Pancreas (tissue), 10 donors: Measurements from ENCODE around the gene UBR4. TPM values are rescaled to one million over a fixed set of nuclear protein-coding genes. Genes with fewer than 3 reads are reported as not detected.

Source experiments
- ATAC-seq, 4 donors: fragments of 200-7000 bp; cut with Tn5 transposase; one replicate each; pipeline versions ENCODE4 v1.8.0 to v1.9.1; 2020; ENCODE audit warnings: mild to moderate bottlenecking in 4 of 4, moderate library complexity in 4 of 4
- DNase-seq, 6 donors: peaks; one replicate each; pipeline ENCODE4 v3.0.0-alpha.2; 2020
- FAIRE-seq: peaks from 2 replicates; lab custom pipeline; 2012; peaks lifted over from hg19 to GRCh38; lab: Jason Lieb, UNC
- H3K27ac ChIP-seq, 4 donors: fragments of 200-600 bp; sonication (generic); 1 replicate in 3 of 4; 2 replicates in 1 of 4; pipeline versions ENCODE4 v1.5.0 to v1.8.0; 2020
- H3K27me3 ChIP-seq, 4 donors: fragments of 200-600 bp; one replicate each; pipeline ENCODE4 v1.8.0; 2021
- H3K36me3 ChIP-seq, 3 donors: fragments of 200-600 bp; sonication (generic) in 1 of 3; one replicate each; pipeline versions ENCODE4 v1.5.0 to v1.8.0; 2020 to 2021
- H3K4me1 ChIP-seq, 3 donors: fragments of 200-600 bp; one replicate each; pipeline ENCODE4 v1.8.0; 2021
- H3K4me3 ChIP-seq, 4 donors: fragments of 200-600 bp; sonication (generic) in 2 of 4; one replicate each; pipeline versions ENCODE4 v1.5.0 to v1.8.0; 2020 to 2021
- H3K9me3 ChIP-seq, 4 donors: fragments of 200-600 bp; one replicate each; pipeline ENCODE4 v1.8.0; 2021
- WGBS, 2 donors: extraction: QIAGEN DNeasy Blood & Tissue Kit; methylation state at CpG; one replicate each; pipeline ENCODE4 v1.1.7; 2013; 5-methylcytosine and 5-hydroxymethylcytosine counted together
- intact Hi-C, 3 donors: fragments of 100-400 bp; cut with DNase I; formaldehyde crosslinking; loops; one replicate each; pipeline versions ENCODE4 v1.11.1 to v1.14.2; 2022
- polyA plus RNA-seq, 2 donors: library from polyadenylated mRNA; stranded (reverse); fragments of 200-250 nt; gene quantifications; one replicate each; pipeline ENCODE4 v1.2.3, GENCODE V29; 2013
- total RNA-seq, 6 donors: library from RNA; stranded (reverse); fragmentation: NEBNext Ultra II Directional in 4 of 6; extraction: Animal tissue kit (Norgen Biotek cat#: 25700) in 4 of 6; gene quantifications; one replicate each; pipeline versions ENCODE4 v1.2.1 to v1.2.4, GENCODE V29; 2021 to 2023
- TF ChIP-seq, protein P1 (sequence below), 4 donors: fragments of 200-600 bp; sonication (generic) in 3 of 4; IDR thresholded peaks; one replicate each; pipeline versions ENCODE4 v1.5.0 to v1.8.0; 2021; ENCODE audit warnings: antibody characterized with exemption in 4 of 4
- donor health status: healthy with polysubstance abuse.
- donor health status: DM: no; HTN: no; CAD: no; lungs with moderate emphysema.
- donor health status: DM: no; HTN: no; CAD: no.
- donor health status: control.
- donor health status: control.
- donor health status: Bipolar disorder and iron deficiency.
- donor health status: DM: yes; HTN: yes; CAD: no.
- donor health status: DM: no; HTN: no; CAD: no.
- donor health status: DM: no; HTN: no; CAD: no.
- donor health status: DM: yes; HTN: yes; CAD: no.

UBR4 gene
- total and polyA plus RNA-seq, 8 donors = 45.3 to 140 (median 65.5) TPM

DNA sequence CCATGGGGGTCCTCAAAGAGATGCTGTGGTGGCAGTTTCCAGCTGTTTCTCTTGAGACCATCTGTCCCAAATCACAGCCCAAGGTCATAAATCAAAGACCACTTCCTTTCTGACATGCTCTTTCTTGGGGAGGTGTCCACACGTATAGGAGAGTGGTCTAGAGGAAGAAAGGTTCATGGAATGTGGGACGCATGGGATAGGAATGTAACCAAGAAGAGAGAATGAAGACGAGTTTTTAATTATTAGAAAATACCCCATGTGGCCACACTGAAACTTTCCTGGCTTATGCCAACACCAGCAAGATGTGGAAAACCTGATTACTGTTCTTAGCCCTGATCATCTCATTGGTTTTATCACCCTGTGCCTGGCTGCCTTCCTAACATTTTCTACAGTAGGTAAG, 129.3 kb downstream of the UBR4 start:
- Histone ChIP-seq H3K4me3 (peak overlapping the region in 1 of 4 donors; percentile 5), H3K36me3 (peaks cover 6 to 51% (median 17%) of the 10 kb centered on the region in 3 donors), H3K27ac (peak overlapping the region in 3 of 4 donors; percentile 22 to 88 (median 81)), H3K4me1 (peaks cover 0 to 12% (median 0%) of the 10 kb centered on the region in 3 donors), H3K27me3 (no peaks in the 10 kb centered on the region), H3K9me3 (no peaks in the 10 kb centered on the region)
- ATAC-seq (no peak), DNase-seq (no peak), FAIRE-seq (no peak)
- 70 to 82% methylated on average over 3 of the region's 3 CpGs for WGBS, 2 donors
- TF ChIP-seq, protein P1, sequence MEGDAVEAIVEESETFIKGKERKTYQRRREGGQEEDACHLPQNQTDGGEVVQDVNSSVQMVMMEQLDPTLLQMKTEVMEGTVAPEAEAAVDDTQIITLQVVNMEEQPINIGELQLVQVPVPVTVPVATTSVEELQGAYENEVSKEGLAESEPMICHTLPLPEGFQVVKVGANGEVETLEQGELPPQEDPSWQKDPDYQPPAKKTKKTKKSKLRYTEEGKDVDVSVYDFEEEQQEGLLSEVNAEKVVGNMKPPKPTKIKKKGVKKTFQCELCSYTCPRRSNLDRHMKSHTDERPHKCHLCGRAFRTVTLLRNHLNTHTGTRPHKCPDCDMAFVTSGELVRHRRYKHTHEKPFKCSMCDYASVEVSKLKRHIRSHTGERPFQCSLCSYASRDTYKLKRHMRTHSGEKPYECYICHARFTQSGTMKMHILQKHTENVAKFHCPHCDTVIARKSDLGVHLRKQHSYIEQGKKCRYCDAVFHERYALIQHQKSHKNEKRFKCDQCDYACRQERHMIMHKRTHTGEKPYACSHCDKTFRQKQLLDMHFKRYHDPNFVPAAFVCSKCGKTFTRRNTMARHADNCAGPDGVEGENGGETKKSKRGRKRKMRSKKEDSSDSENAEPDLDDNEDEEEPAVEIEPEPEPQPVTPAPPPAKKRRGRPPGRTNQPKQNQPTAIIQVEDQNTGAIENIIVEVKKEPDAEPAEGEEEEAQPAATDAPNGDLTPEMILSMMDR (IDR thresholded peaks at IDR 0.05) = no peak
- intact Hi-C loops = no loop called here

DNA sequence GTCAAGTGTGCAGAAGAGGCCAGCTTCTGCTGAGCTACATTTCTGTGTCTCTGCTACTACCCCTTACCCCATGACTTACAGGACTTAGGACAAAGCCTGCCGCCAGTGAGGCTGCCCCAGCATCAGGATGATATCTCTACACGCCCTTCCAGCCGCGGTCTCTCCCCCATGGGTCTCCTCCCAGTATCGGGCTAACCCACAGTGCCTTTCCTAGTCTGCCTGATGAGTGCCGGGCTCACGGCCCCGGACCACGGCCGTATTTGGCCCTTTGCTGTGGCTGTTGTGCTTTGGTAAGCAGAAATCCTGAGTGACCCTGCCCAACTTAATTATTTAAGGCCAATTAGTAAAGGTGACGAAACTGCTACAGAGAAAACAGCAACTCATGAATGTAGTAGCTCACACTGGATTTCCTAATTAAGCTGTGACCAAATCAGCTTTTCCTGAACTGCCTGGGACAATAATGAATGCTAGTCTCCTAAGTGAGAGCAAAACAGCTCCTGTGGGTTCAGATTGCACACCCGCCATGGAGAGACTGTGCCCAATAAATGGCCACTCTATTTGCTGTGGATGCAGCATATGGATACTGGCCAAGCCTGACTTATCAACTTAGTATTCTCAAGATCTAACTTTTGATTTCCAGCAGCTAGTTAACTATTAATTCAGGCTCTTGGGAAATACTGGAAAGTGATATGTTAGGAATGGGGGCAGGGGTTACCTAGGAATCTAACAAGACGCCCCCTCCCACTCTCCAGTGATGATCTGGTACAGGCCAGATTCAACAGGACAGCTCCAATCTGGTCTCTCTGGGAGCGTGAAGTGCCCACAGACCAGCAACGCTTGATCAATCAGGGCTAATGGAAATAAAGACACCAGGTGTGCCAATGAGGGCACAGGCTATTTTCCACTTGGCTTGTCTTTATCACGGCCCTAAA, 130.3 kb downstream of the UBR4 start:
- ATAC-seq (peak; percentile 44 to 59 (median 48)), FAIRE-seq (no peak), DNase-seq (peak in 1 of 6 donors; percentile 39)
- Histone ChIP-seq H3K9me3 (no peaks in the 10 kb centered on the region), H3K4me3 (no peak overlapping the region), H3K27ac (peak overlapping the region; percentile 17 to 88 (median 60)), H3K36me3 (peaks cover 6 to 52% (median 17%) of the 10 kb centered on the region in 3 donors), H3K27me3 (no peaks in the 10 kb centered on the region), H3K4me1 (peaks cover 0 to 11% (median 0%) of the 10 kb centered on the region in 3 donors)
- TF ChIP-seq, protein P1 (IDR thresholded peaks at IDR 0.05) = no peak
- WGBS, 2 donors = 52 to 66% methylated on average over 16 of the region's 16 CpGs
- intact Hi-C loops = no loop called here

DNA sequence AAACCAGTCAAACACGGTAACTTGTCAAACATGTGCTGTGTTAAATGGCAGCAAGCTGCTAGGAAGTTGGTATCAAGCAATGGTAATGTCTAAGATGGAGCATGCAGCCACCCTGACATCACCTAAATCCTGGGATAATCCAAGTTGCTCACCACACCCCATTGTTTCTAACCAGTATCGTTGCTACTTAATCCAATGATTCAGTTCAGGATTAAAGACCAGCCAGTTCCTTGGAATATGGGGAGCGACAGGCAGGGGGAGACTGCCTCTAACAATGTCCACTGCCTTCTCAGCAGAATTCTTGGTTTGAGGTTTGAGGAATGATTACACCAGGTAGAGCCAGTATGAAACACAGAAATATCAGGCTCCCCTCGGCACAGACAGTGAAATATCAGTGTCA, 131.5 kb downstream of the UBR4 start:
- Histone ChIP-seq H3K36me3 (peaks cover 0 to 50% (median 5%) of the 10 kb centered on the region in 3 donors), H3K9me3 (no peaks in the 10 kb centered on the region), H3K27ac (peak overlapping the region in 2 of 4 donors; percentile 81 to 88), H3K27me3 (no peaks in the 10 kb centered on the region), H3K4me3 (no peak overlapping the region), H3K4me1 (peaks cover 0 to 11% (median 2%) of the 10 kb centered on the region in 3 donors)
- TF ChIP-seq, protein P1 (IDR thresholded peaks at IDR 0.05) = no peak
- DNase-seq (no peak), FAIRE-seq (no peak), ATAC-seq (no peak)
- WGBS, 2 donors = 90 to 91% methylated on average over 4 of the region's 4 CpGs
- intact Hi-C loops = no loop called here

DNA sequence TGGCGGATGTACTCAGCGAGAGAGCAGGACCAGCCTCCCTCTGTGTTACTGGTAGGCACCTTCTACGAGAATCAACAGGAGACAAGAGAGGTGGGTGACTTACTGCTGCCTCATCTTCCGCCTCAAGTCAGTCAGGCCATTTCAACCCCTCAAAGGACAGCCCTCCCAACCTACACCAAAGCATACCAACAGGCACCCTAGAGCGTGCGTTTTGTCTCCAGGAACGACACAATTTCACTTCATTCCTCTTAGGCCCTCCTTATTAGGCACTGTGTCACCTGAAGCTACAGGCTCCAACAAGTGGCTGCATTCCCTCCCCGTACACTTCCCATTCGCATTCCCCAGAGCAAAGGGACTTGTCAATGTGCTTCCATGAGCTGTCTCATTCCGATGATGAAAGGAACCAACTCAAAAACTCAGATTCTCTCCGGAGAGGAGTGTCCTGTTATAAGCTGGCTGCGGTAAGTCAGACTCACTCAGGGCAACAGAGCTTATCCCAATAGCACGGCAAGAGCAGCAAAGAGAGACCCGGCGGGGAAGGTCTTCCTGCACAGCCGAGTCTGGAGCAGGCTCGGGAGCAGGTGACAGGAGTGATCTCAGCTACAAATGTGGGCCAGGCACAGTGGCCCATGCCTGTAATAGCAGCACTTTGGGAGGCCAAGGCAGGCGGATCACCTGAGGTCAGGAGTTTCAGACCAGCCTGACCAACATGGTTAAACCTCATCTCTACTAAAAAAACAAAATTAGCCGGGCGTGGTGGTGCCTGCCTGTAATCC, 133.0 kb downstream of the UBR4 start:
- 85 to 86% methylated on average over 20 of the region's 20 CpGs for WGBS, 2 donors
- ATAC-seq (no peak), DNase-seq (no peak), FAIRE-seq (no peak)
- Histone ChIP-seq H3K9me3 (no peaks in the 10 kb centered on the region), H3K27me3 (no peaks in the 10 kb centered on the region), H3K4me1 (peaks cover 0 to 11% (median 2%) of the 10 kb centered on the region in 3 donors), H3K4me3 (no peak overlapping the region), H3K36me3 (peaks cover 0 to 41% (median 5%) of the 10 kb centered on the region in 3 donors), H3K27ac (peak overlapping the region in 2 of 4 donors; percentile 56 to 81)
- TF ChIP-seq, protein P1 (IDR thresholded peaks at IDR 0.05) = no peak
- intact Hi-C loops = no loop called here
